Measurements from ENCODE around the gene VILL. TPM values are rescaled to one million over a fixed set of nuclear protein-coding genes. Genes with fewer than 3 reads are reported as not detected.

VILL gene
- 10 to 100 TPM; 21.6 to 30.1 TPM for total RNA-seq
- total RNA-seq: 46.6 to 60.0 reads per million in 2 donors

GRCh38 chr3:37990527-37990926, at the start of gene VILL:
VILL (plus strand) TSS chr3:37990786; CDS start chr3:37993673, 2,887 bp downstream.
- no peaks in the 10 kb centered on the region for H3K9me3 ChIP-seq (ENCODE audit: control insufficient read depth, low read length, poor library complexity, severe bottlenecking)
- Mint-ChIP-seq H3K27ac (peak within 1 kb of the TSS; percentile 59), H3K4me1 (peaks cover 30% of the 10 kb centered on the region), H3K27me3 (no peaks in the 10 kb centered on the region), H3K36me3 (ENCODE audit: low read depth) (no peaks in the 10 kb centered on the region), H3K4me3 (no peak within 1 kb of the TSS)
- ATAC-seq (no peak), DNase-seq (no peak)

- no peaks in the 10 kb centered on the region for H3K9me3 ChIP-seq (ENCODE audit: control insufficient read depth, low read length, poor library complexity, severe bottlenecking)
- Mint-ChIP-seq H3K27me3 (peaks cover 9% of the 10 kb centered on the region), H3K4me1 (peaks cover 2% of the 10 kb centered on the region), H3K4me3 (no peak overlapping the region), H3K36me3 (ENCODE audit: low read depth) (no peaks in the 10 kb centered on the region), H3K27ac (no peak overlapping the region)
- no peak for ATAC-seq
- no peak for DNase-seq
Observed at GRCh38 chr3:37941608-37942508, 48.7 kb upstream of the VILL start.

- Mint-ChIP-seq H3K4me3 (no peak overlapping the region), H3K27me3 (peaks cover 1% of the 10 kb centered on the region), H3K36me3 (ENCODE audit: low read depth) (no peaks in the 10 kb centered on the region), H3K27ac (no peak overlapping the region), H3K4me1 (peaks cover 2% of the 10 kb centered on the region)
- DNase-seq (no peak), ATAC-seq (no peak)
- H3K9me3 ChIP-seq (ENCODE audit: control insufficient read depth, low read length, poor library complexity, severe bottlenecking): no peaks in the 10 kb centered on the region
Observed at GRCh38 chr3:37942646-37943045, 47.9 kb upstream of the VILL start.

- peaks cover 2% of the 10 kb centered on the region for H3K4me1 Mint-ChIP-seq
- H3K27me3 Mint-ChIP-seq: no peaks in the 10 kb centered on the region
- no peaks in the 10 kb centered on the region for H3K36me3 Mint-ChIP-seq (ENCODE audit: low read depth)
- no peak for DNase-seq
- H3K4me3 Mint-ChIP-seq: no peak overlapping the region
- H3K27ac Mint-ChIP-seq: no peak overlapping the region
- ATAC-seq: no peak
- H3K9me3 ChIP-seq (ENCODE audit: control insufficient read depth, low read length, poor library complexity, severe bottlenecking): no peaks in the 10 kb centered on the region
Observed at GRCh38 chr3:37943126-37943525, 47.5 kb upstream of the VILL start.

- Mint-ChIP-seq H3K27ac (no peak overlapping the region), H3K4me3 (no peak overlapping the region)
Observed at GRCh38 chr3:37943631-37944314, 46.8 kb upstream of the VILL start.

GRCh38 chr3:37944391-37944842, 46.2 kb upstream of the VILL start:
- no peak overlapping the region for H3K27ac Mint-ChIP-seq
- DNase-seq: no peak
- no peak for ATAC-seq
- H3K4me3 Mint-ChIP-seq: no peak overlapping the region
- peaks cover 2% of the 10 kb centered on the region for H3K4me1 Mint-ChIP-seq
- H3K9me3 ChIP-seq (ENCODE audit: control insufficient read depth, low read length, poor library complexity, severe bottlenecking): peaks cover 2% of the 10 kb centered on the region
- no peaks in the 10 kb centered on the region for H3K36me3 Mint-ChIP-seq (ENCODE audit: low read depth)
- H3K27me3 Mint-ChIP-seq: no peaks in the 10 kb centered on the region

More at GRCh38 chr3:37943631-37944314, 46.8 kb upstream of the VILL start:
- Mint-ChIP-seq H3K4me1 (peaks cover 2% of the 10 kb centered on the region), H3K27me3 (no peaks in the 10 kb centered on the region), H3K36me3 (ENCODE audit: low read depth) (no peaks in the 10 kb centered on the region)
- H3K9me3 ChIP-seq (ENCODE audit: control insufficient read depth, low read length, poor library complexity, severe bottlenecking): peaks cover 2% of the 10 kb centered on the region
- DNase-seq: no peak
- ATAC-seq: no peak

- no peaks in the 10 kb centered on the region for H3K36me3 Mint-ChIP-seq (ENCODE audit: low read depth)
- H3K9me3 ChIP-seq (ENCODE audit: control insufficient read depth, low read length, poor library complexity, severe bottlenecking): peaks cover 2% of the 10 kb centered on the region
- no peak overlapping the region for H3K27ac Mint-ChIP-seq
- DNase-seq: no peak
- H3K4me3 Mint-ChIP-seq: no peak overlapping the region
- H3K4me1 Mint-ChIP-seq: peaks cover 2% of the 10 kb centered on the region
- no peak for ATAC-seq
- H3K27me3 Mint-ChIP-seq: no peaks in the 10 kb centered on the region
Observed at GRCh38 chr3:37945156-37945806, 45.3 kb upstream of the VILL start.

- H3K36me3 Mint-ChIP-seq (ENCODE audit: low read depth): no peaks in the 10 kb centered on the region
- peaks cover 2% of the 10 kb centered on the region for H3K9me3 ChIP-seq (ENCODE audit: control insufficient read depth, low read length, poor library complexity, severe bottlenecking)
- H3K27me3 Mint-ChIP-seq: no peaks in the 10 kb centered on the region
- peaks cover 2% of the 10 kb centered on the region for H3K4me1 Mint-ChIP-seq
- ATAC-seq (no peak), DNase-seq (no peak)
- H3K27ac Mint-ChIP-seq: no peak overlapping the region
- H3K4me3 Mint-ChIP-seq: no peak overlapping the region
Observed at GRCh38 chr3:37945807-37946530, 44.6 kb upstream of the VILL start.

GRCh38 chr3:37946531-37946889, 44.1 kb upstream of the VILL start:
- H3K36me3 Mint-ChIP-seq (ENCODE audit: low read depth): no peaks in the 10 kb centered on the region
- DNase-seq: no peak
- no peak for ATAC-seq
- no peaks in the 10 kb centered on the region for H3K27me3 Mint-ChIP-seq
- H3K4me3 Mint-ChIP-seq: no peak overlapping the region
- peaks cover 2% of the 10 kb centered on the region for H3K9me3 ChIP-seq (ENCODE audit: control insufficient read depth, low read length, poor library complexity, severe bottlenecking)
- no peak overlapping the region for H3K27ac Mint-ChIP-seq
- H3K4me1 Mint-ChIP-seq: peaks cover 2% of the 10 kb centered on the region

GRCh38 chr3:37949866-37950265, 40.7 kb upstream of the VILL start:
- DNase-seq: no peak
- H3K27me3 Mint-ChIP-seq: no peaks in the 10 kb centered on the region
- no peak overlapping the region for H3K27ac Mint-ChIP-seq
- H3K36me3 Mint-ChIP-seq (ENCODE audit: low read depth): peaks cover 5% of the 10 kb centered on the region
- H3K4me3 Mint-ChIP-seq: no peak overlapping the region
- no peak for ATAC-seq
- H3K4me1 Mint-ChIP-seq: peaks cover 4% of the 10 kb centered on the region
- H3K9me3 ChIP-seq (ENCODE audit: control insufficient read depth, low read length, poor library complexity, severe bottlenecking): peaks cover 2% of the 10 kb centered on the region

- no peak overlapping the region for H3K27ac Mint-ChIP-seq
- ATAC-seq (no peak), DNase-seq (no peak)
- peaks cover 2% of the 10 kb centered on the region for H3K9me3 ChIP-seq (ENCODE audit: control insufficient read depth, low read length, poor library complexity, severe bottlenecking)
- H3K4me3 Mint-ChIP-seq: no peak overlapping the region
- H3K4me1 Mint-ChIP-seq: peaks cover 15% of the 10 kb centered on the region
- H3K36me3 Mint-ChIP-seq (ENCODE audit: low read depth): peaks cover 5% of the 10 kb centered on the region
- no peaks in the 10 kb centered on the region for H3K27me3 Mint-ChIP-seq
Observed at GRCh38 chr3:37952564-37952963, 38.0 kb upstream of the VILL start.

- Mint-ChIP-seq H3K27ac (no peak overlapping the region), H3K4me3 (no peak overlapping the region), H3K27me3 (no peaks in the 10 kb centered on the region), H3K4me1 (peaks cover 18% of the 10 kb centered on the region), H3K36me3 (ENCODE audit: low read depth) (peaks cover 5% of the 10 kb centered on the region)
- peaks cover 2% of the 10 kb centered on the region for H3K9me3 ChIP-seq (ENCODE audit: control insufficient read depth, low read length, poor library complexity, severe bottlenecking)
- DNase-seq (no peak), ATAC-seq (no peak)
Observed at GRCh38 chr3:37953226-37953625, 37.4 kb upstream of the VILL start.

Data from T-helper 17 cell (primary cell).